BLaER1 treated with 17β-estradiol and CSF1 and Interleukin-3, amounts not matched to agents 10 nM and 100 nM (cell line): Measurements from ENCODE around the gene SIK3.
"Not testable (repeated sequence)": the region's sequence is repeated elsewhere in the genome, so short reads cannot be mapped to it uniquely, and the experiment has no call there.

Experiments used
- H3K27ac ChIP-seq, 11 experiments: shearing (Covaris generic); formaldehyde crosslinking; 2 replicates each; pipeline ENCODE4 v1.8.1; 2022
- H3K27me3 ChIP-seq, 11 experiments: shearing (Covaris generic); formaldehyde crosslinking; 2 replicates each; pipeline ENCODE4 v1.8.1; 2022
- H3K36me3 ChIP-seq, 11 experiments: shearing (Covaris generic); formaldehyde crosslinking; 2 replicates each; pipeline ENCODE4 v1.8.1; 2022
- H3K4me1 ChIP-seq, 10 experiments: shearing (Covaris generic); formaldehyde crosslinking; 2 replicates each; pipeline ENCODE4 v1.8.1; 2022
- H3K4me2 ChIP-seq, 11 experiments: shearing (Covaris generic); formaldehyde crosslinking; 2 replicates each; pipeline ENCODE4 v1.8.1; 2022
- H3K4me3 ChIP-seq, 10 experiments: shearing (Covaris generic); formaldehyde crosslinking; 2 replicates each; pipeline ENCODE4 v1.8.1; 2022
- H3K9ac ChIP-seq, 11 experiments: shearing (Covaris generic); formaldehyde crosslinking; 2 replicates each; pipeline ENCODE4 v1.8.1; 2022
- H3K9me3 ChIP-seq, 11 experiments: shearing (Covaris generic); formaldehyde crosslinking; replicated peaks in 1 of 11; 2 replicates each; pipeline ENCODE4 v1.8.1; 2022
- H4K20me1 ChIP-seq, 11 experiments: shearing (Covaris generic); formaldehyde crosslinking; 2 replicates each; pipeline ENCODE4 v1.8.1; 2022
- Cebpa-rat ChIP-seq, 11 experiments: shearing (Covaris generic); IDR thresholded peaks; 2 replicates each; pipeline ENCODE4 v1.8.1; 2022

Gene SIK3

DNA sequence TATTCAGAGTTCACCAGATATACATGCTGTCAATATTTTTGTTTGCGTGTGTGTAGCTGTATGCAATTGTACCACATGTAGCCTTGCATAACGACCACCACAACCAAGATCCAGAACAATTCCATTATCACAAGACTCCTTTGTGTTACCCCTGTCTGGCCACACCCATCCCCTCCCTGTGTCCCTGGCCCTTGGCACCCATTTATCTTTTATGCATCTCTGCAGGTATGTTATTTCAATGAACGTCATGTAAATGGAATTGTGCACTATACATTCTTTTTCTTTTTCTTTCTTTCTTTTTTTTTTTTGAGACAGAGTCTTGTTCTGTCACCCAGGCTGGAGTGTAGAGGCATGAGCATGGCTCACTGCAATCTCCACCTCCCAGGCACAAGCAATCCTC is 36.2 kb upstream of the SIK3 start:
- Histone ChIP-seq H3K9ac (no peak overlapping the region), H3K36me3 (no peaks in the 10 kb centered on the region), H3K27me3 (no peaks in the 10 kb centered on the region), H4K20me1 (no peaks in the 10 kb centered on the region), H3K27ac (no peak overlapping the region), H3K4me1 (peaks cover 0 to 3% (median 0%) of the 10 kb centered on the region in 10 experiments; a peak in 1 of 20 replicates), H3K4me2 (no peak overlapping the region), H3K9me3 (no peaks in the 10 kb centered on the region), H3K4me3 (no peak overlapping the region)
- TF ChIP-seq Cebpa-rat (IDR thresholded peaks at IDR 0.05): no peak

DNA sequence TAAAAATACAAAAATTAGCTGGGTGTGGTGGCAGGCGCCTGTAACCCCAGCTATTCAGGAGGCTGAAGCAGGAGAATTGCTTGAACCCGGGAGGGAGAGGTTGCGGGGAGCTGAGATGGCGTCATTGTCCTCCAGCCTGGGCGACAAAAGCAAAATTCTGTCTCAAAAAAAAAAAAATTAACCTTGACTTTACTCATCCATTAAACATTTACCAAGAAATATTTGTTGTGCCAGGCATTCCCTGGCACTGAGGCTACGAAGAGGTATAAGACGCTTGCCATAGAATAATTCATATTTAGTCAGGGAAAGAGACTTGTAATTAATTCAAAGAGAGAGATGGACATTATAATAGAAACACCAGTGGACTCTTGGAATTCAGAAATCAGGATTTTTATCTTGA is 32.7 kb upstream of the SIK3 start:
- Histone ChIP-seq H3K4me1 (peaks cover 0 to 9% (median 0%) of the 10 kb centered on the region in 10 experiments; a peak in 4 of 20 replicates), H3K9me3 (no peaks in the 10 kb centered on the region)

DNA sequence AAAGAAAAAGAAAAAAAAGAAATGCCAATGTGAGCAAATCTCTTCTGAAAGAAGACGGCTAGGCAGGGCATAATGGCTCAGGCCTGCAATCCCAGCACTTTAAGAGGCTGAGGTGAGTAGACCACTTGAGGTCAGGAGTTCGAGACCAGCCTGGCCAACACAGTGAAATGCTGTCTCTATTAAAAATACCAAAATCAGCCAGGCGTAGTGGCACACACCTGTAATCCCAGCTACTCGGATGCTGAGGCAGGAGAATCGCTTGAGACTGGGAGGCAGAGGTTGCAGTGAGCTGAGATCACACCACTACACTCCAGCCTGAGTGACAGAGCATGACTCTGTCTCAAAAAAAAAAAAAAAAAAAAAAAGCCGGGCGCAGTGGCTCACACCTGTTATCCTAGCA is 32.2 kb upstream of the SIK3 start:
- not testable (repeated sequence) for H3K27me3 ChIP-seq, H3K4me1 ChIP-seq, H3K27ac ChIP-seq, H3K4me2 ChIP-seq, H3K36me3 ChIP-seq, H3K4me3 ChIP-seq, H3K9me3 ChIP-seq, H4K20me1 ChIP-seq, H3K9ac ChIP-seq

More for the DNA sequence above, 32.7 kb upstream of the SIK3 start:
- Histone ChIP-seq H3K36me3 (no peaks in the 10 kb centered on the region), H4K20me1 (no peaks in the 10 kb centered on the region), H3K27me3 (no peaks in the 10 kb centered on the region), H3K27ac (no peak overlapping the region), H3K4me2 (no peak overlapping the region), H3K4me3 (no peak overlapping the region), H3K9ac (no peak overlapping the region)
- TF ChIP-seq Cebpa-rat (IDR thresholded peaks at IDR 0.05): no peak

DNA sequence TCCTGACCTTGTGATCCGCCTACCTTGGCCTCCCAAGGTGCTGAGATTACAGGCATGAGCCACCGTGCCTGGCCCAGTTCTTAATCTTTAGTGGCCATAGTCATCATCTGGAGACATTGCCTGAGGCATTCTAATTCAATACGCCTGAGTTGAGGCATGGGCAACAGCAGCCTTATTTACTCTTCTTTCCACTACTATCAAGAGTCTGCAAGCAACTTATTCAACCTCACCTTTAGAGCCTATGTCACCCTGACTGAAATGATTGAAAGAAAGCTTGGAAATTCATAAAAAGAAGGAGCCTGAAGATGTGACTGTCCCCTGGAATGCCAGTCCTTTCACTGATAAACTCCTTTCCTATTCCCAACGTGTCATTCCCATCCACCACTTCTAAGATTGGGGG is 30.1 kb upstream of the SIK3 start:
- no peaks in the 10 kb centered on the region for H4K20me1 ChIP-seq
- TF ChIP-seq Cebpa-rat (IDR thresholded peaks at IDR 0.05): no peak
- H3K4me1 ChIP-seq: peaks cover 0 to 9% (median 0%) of the 10 kb centered on the region in 10 experiments; a peak in 4 of 20 replicates
- H3K4me2 ChIP-seq: no peak overlapping the region
- no peak overlapping the region for H3K9ac ChIP-seq
- no peak overlapping the region for H3K4me3 ChIP-seq
- H3K36me3 ChIP-seq: no peaks in the 10 kb centered on the region
- H3K9me3 ChIP-seq: no peaks in the 10 kb centered on the region
- no peaks in the 10 kb centered on the region for H3K27me3 ChIP-seq
- no peak overlapping the region for H3K27ac ChIP-seq

DNA sequence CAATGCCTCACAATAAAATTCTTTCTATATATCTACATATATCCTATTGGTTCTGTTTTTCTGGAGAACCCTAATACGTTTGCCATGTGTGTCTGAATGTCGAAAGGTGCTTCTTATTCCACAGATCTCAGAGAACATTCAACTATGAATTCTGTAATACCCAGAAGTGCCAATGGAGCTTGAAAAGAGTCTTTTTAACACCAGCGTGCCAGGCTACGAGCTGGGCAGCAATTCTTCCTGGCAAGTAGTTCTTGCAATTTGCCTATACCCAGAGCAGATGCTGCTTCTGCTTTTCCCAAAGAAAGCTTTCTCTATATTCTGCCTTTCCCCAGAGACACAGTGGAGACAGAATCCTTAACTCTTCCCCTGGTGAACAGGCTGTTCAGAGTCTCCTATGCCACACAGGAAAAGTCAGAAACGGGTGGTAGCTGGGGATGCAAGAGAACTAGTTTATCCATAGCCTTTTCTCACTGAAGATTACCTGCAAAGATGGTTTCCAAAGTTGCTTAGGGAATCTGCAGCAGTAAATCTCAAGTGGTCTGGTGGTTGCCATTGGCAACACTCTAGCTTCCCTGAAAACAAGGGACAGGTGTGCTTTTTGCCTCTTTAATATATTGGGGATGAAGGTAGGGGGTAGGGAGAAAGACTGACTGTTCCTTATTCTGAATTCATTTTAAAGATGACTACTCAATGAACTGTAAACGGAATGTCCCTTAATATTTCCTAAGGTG is 29.1 kb upstream of the SIK3 start:
- H4K20me1 ChIP-seq: no peaks in the 10 kb centered on the region
- H3K9me3 ChIP-seq: no peaks in the 10 kb centered on the region
- no peaks in the 10 kb centered on the region for H3K36me3 ChIP-seq
- TF ChIP-seq Cebpa-rat (IDR thresholded peaks at IDR 0.05): no peak
- no peak overlapping the region for H3K4me3 ChIP-seq
- peaks cover 0 to 7% (median 0%) of the 10 kb centered on the region in 10 experiments; a peak in 3 of 20 replicates for H3K4me1 ChIP-seq
- no peaks in the 10 kb centered on the region for H3K27me3 ChIP-seq
- no peak overlapping the region for H3K9ac ChIP-seq
- 0 out of 22 replicates have a peak overlapping the region, but pooled peaks of 1 of the 11 experiments have one; percentile 1 for H3K4me2 ChIP-seq
- H3K27ac ChIP-seq: no peak overlapping the region

DNA sequence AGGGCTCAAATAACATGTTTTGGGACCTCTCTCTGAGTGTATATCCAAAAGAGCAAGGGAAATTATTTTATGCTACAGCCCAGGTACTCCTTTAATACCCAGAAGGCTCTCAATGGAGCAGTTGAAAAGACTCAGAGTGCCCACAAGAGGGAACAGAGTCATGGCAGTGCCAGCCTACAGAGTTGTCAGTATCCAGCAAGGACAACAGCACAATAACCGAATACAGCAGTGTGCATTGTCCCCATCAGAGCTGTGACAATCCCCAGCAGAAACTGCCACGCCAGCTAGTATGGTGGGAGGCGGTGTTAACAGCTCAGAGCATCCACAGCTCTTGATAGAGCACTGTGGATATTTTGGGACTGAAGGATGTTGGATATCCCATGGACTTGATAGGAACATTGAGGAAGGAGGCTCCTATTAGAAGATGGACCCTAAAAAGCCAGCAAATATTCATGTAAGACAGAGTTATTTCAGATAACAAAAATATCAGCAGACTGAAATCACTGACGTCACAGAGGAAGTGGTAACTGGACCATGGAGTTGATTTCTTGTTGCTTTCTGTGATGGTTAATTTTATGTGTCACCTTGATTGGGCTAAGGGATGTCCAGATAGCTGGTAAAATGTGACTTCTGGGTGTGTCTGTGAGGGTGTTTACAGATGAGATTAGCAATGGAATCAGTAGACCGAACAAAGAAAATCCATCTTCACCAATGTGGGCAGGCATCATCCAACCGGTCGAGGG is 28.2 kb upstream of the SIK3 start:
- H3K27me3 ChIP-seq: no peaks in the 10 kb centered on the region
- H3K4me1 ChIP-seq: peaks cover 0 to 7% (median 0%) of the 10 kb centered on the region in 10 experiments; a peak in 3 of 20 replicates
- no peaks in the 10 kb centered on the region for H3K36me3 ChIP-seq
- no peak overlapping the region for H3K9ac ChIP-seq
- H3K9me3 ChIP-seq: no peaks in the 10 kb centered on the region
- TF ChIP-seq Cebpa-rat (IDR thresholded peaks at IDR 0.05): no peak
- H3K4me2 ChIP-seq: 0 out of 22 replicates have a peak overlapping the region, but pooled peaks of 2 of the 11 experiments have one; percentile 1 to 7
- no peak overlapping the region for H3K27ac ChIP-seq
- H3K4me3 ChIP-seq: no peak overlapping the region
- no peaks in the 10 kb centered on the region for H4K20me1 ChIP-seq

DNA sequence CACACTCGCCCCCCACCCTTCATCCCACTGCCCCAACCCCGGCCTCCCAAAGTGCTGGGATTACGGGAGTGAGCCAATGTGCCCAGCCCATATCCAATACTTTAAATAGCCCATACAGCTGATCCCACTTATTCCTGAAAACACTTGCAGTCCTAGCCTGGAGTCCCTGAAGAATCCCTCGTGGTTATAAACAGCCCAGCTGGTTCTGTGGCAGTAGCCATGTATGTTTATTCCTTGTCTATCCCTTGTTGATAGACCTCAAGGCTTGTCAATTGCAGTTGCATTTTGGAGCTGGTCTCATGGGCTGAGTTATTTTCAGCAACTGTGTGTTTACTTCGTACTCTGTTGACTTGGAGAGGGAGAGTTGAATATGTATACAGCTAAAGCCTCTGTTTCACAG is 24.3 kb upstream of the SIK3 start:
- H3K4me2 ChIP-seq: no peak overlapping the region
- TF ChIP-seq Cebpa-rat (IDR thresholded peaks at IDR 0.05): no peak
- no peak overlapping the region for H3K9ac ChIP-seq
- no peaks in the 10 kb centered on the region for H3K27me3 ChIP-seq
- no peaks in the 10 kb centered on the region for H3K9me3 ChIP-seq
- no peaks in the 10 kb centered on the region for H4K20me1 ChIP-seq
- H3K36me3 ChIP-seq: no peaks in the 10 kb centered on the region
- no peak overlapping the region for H3K4me3 ChIP-seq
- peaks cover 0 to 7% (median 0%) of the 10 kb centered on the region in 10 experiments; a peak in 3 of 20 replicates for H3K4me1 ChIP-seq
- no peak overlapping the region for H3K27ac ChIP-seq

DNA sequence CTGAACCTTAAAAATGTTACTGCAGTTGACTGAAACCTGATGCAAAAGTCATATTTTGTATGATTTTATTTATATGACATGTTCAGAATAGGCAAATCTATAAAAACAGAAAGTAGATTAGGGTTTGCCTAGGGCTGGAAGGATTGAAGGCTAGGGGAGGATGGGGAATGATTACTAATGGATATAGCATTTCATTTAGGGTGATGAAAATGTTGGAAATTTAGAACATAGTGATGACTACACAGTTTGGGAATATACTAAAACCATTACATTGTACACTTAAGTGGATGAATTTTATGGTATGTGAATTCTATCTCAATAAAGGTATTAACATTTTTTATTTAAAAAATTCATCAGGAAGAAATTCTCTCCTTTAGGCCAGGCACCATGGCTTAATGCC is 22.9 kb upstream of the SIK3 start:
- H3K4me1 ChIP-seq: no peaks in the 10 kb centered on the region
- no peaks in the 10 kb centered on the region for H3K9me3 ChIP-seq
- no peak overlapping the region for H3K9ac ChIP-seq
- no peaks in the 10 kb centered on the region for H3K36me3 ChIP-seq
- no peak overlapping the region for H3K4me2 ChIP-seq
- H4K20me1 ChIP-seq: no peaks in the 10 kb centered on the region
- no peaks in the 10 kb centered on the region for H3K27me3 ChIP-seq
- no peak overlapping the region for H3K4me3 ChIP-seq
- no peak for TF ChIP-seq Cebpa-rat (IDR thresholded peaks at IDR 0.05)
- no peak overlapping the region for H3K27ac ChIP-seq

DNA sequence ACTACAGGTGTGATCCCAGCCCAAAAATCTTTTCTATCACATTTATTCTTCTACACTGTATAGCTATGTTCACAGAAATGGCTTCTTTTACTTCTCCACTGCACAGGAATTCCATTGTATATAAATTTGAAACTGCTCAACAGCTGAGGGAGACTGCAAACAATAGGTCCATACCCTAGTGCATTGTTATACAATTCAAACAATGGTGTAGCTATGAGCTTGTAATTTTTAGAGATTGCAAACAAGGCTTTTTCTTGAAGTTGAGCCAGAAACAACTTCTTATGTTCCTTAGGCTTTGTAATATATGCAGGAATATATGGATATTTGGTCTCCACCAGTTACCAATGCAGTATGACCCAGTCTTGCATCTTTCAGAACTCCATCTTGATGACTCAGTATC is 19.5 kb upstream of the SIK3 start:
- no peaks in the 10 kb centered on the region for H3K4me1 ChIP-seq
- H3K9ac ChIP-seq: no peak overlapping the region
- no peak for TF ChIP-seq Cebpa-rat (IDR thresholded peaks at IDR 0.05)
- H3K27me3 ChIP-seq: no peaks in the 10 kb centered on the region
- H3K36me3 ChIP-seq: no peaks in the 10 kb centered on the region
- no peaks in the 10 kb centered on the region for H3K9me3 ChIP-seq
- no peak overlapping the region for H3K4me3 ChIP-seq
- H3K4me2 ChIP-seq: no peak overlapping the region
- no peaks in the 10 kb centered on the region for H4K20me1 ChIP-seq
- no peak overlapping the region for H3K27ac ChIP-seq

DNA sequence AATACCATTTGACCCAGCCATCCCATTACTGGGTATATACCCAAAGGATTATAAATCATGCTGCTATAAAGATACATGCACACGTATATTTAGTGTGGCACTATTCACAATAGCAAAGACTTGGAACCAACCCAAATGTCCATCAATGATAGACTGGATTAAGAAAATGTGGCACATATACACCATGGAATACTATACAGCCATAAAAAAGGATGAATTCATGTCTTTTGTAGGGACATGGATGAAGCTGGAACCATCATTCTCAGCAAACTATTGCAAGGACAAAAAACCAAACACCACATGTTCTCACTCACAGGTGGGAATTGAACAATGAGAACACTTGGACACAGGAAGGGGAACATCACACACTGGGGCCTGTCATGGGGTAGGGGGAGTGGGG is 14.7 kb upstream of the SIK3 start:
- not testable (repeated sequence) for H3K9ac ChIP-seq, H3K27me3 ChIP-seq, H3K4me2 ChIP-seq, H3K4me3 ChIP-seq, H3K27ac ChIP-seq, H4K20me1 ChIP-seq, H3K4me1 ChIP-seq, H3K36me3 ChIP-seq
- H3K9me3 ChIP-seq: peaks cover 0 to 23% (median 13%) of the 10 kb centered on the region in 11 experiments; a peak in 14 of 22 replicates

DNA sequence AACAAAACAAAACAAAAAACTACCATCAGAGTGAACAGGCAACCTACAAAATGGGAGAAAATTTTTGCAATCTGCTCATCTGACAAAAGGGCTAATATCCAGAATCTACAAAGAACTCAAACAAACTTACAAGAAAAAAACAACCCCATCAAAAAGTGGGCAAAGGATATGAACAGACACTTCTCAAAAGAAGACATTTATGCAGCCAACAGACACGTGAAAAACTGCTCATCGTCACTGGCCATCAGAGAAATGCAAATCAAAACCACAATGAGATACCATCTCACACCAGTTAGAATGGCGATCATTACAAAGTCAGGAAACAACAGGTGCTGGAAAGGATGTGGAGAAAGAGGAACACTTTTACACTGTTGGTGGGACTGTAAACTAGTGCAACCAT is 14.3 kb upstream of the SIK3 start:
- H3K27ac ChIP-seq, H3K4me2 ChIP-seq, H3K4me1 ChIP-seq, H3K9ac ChIP-seq, H3K4me3 ChIP-seq, H4K20me1 ChIP-seq, H3K27me3 ChIP-seq, H3K36me3 ChIP-seq: not testable (repeated sequence)
- H3K9me3 ChIP-seq: peaks cover 0 to 23% (median 13%) of the 10 kb centered on the region in 11 experiments; a peak in 14 of 22 replicates
